SH-SY5Y (cell line): ENCODE data around the gene ALDH1A2.

Experiments used
- GATA2 ChIP-seq: IDR thresholded peaks from 2 replicates; pipeline ENCODE4 v1.6.1; 2011; ENCODE audit warnings: mild to moderate bottlenecking, low read depth, low read length
- GATA3 ChIP-seq: IDR thresholded peaks from 2 replicates; pipeline ENCODE4 v1.6.1; 2011; ENCODE audit warnings: low read depth, mild to moderate bottlenecking, low read length, moderate library complexity

The ALDH1A2 gene

DNA sequence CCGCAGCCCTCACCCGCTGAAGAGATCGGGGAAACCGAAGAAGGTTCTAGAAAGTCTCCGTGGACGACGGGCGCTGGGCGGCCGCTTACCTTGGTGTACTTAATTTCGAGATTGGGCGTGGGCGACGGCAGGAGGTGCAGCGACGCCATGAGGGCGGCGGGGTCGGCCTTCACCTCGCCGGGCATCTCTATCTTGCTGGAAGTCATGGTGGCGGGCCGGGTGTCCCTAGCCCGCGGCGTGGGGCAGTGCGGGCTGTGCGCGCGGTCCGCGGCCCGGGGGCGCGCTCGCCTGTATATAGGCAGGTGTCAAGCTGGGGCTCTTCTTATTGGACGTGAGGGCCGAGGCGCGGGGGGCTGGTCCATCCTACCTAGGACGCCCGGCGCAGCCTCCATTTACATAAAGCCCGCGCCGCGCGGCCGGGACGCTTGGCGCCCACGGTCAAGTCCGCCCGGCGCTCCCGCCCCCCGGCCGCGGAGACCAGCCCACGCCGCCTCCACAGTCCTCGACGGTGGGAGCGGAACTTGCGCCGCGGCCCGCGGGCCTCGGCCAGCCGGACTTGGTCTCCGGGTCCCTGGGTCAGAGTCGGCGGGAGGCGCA, at the start of gene ALDH1A2:
Gene ALDH1A2, minus strand, starts transcription at position 267 of the 597 bp plus-strand sequence. Its CDS starts 61 bp downstream, at position 206.
- TF ChIP-seq GATA2 (no peak), GATA3 (no peak)

DNA sequence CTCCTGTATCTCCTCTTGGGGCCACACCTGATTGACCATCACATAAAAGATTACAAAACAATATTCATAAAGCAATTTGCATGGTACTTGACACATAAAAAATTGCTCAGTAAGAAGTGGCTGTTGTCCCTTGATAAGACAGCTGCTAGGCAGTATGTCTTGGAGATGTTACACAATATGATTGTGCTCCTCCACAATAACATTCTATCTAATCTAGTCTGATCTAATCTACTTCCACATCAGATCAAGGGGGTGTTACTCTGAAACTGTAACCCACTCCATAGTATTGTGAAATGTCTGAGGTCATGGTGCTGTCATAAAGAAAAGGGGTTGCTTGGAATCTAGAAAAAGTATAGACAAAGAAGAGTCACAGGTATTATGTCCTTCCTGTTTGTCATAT, 49.3 kb upstream of the ALDH1A2 start:
- TF ChIP-seq GATA3 (no peak), GATA2 (no peak)

DNA sequence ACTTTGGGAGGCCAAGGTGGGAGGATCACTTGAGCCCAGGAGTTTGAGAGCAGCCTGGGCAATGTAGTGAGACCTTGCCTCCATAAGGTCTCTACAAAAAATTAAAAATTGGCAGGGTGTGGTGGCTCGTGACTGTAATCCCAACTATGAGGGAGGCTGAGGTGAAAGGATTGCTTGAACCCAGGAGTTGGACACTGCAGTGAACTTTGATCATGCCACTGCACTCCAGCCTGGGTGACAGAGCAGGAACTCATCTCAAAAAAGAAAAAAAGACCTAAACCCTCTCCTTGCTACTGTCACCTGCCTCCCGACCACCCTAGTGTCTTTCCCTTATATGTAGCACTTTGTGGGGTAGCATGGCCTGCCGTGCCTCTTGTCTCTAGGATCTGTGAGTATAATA, 48.9 kb upstream of the ALDH1A2 start:
- TF ChIP-seq GATA2 (no peak), GATA3 (no peak)

DNA sequence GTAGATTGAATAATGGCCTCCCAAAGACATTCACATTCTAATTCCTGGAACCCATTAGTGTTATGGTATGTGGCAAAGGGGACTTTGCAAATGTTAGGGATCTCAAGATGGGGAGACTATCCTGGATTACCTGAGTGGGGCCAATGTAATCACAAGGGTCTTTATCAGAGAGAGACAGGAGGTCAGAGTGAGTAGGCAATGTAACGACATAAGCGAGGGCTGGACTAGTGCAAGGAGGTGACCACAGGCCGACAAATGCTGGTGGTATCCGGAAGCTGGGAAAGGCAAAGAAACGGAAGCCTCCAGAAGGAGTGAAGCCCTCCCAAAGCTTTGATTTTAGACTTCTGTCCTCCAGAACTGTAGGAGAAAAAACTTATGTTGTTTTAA, 46.2 kb upstream of the ALDH1A2 start:
- TF ChIP-seq GATA2 (no peak), GATA3 (no peak)

DNA sequence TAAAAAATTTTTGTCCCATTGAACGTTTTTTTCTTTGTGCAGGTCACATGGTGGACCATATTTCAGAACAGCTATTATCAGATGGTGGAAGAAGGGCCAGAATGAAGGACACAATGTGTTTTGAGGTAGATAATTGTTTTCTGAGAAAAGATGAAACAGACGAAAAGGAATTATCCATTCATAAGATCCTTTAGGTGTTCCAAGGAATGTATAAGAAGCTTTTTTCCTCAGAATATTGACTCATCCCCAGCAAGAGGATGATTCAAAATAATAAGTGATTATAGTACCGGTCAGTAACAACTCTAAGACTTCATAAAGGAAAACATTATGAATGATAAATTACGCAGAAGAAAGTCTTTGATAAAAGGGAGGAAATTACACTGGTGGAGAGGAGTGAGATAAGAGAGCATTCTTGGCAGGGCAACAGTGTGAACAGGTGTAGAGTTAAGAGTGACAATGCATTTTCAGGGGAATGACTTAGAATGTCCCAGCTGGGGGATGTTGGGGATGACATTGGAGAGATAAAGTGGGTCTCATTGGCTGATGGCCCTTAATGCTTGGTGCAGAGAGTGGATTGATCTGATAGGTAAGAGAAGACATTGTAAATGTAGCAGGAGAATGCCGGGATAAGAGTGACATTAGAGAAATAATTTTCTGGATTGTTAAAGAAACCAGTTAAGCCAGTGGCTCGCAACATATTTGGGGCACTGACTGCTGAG, 45.6 kb upstream of the ALDH1A2 start:
- no peak for TF ChIP-seq GATA2
- no peak for TF ChIP-seq GATA3

DNA sequence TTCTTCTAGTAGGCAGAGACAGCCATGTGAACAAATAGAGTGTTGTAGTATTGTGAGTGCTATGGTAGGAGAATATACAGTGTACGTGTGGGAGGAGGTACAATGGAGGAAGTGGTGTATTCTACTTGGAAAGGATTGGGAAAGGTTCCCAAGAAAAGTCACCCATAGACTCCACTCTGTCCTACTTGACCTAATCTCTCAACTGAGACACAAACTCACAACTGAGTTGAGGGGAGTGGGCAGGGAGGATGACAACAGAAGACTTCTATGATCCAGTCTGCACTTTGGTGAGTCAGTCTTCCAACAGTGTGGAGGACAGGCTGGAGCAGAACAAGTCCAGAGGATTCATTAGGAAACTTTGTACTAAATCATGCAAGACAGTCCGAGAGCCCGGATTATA, 43.9 kb upstream of the ALDH1A2 start:
- no peak for TF ChIP-seq GATA3
- no peak for TF ChIP-seq GATA2

DNA sequence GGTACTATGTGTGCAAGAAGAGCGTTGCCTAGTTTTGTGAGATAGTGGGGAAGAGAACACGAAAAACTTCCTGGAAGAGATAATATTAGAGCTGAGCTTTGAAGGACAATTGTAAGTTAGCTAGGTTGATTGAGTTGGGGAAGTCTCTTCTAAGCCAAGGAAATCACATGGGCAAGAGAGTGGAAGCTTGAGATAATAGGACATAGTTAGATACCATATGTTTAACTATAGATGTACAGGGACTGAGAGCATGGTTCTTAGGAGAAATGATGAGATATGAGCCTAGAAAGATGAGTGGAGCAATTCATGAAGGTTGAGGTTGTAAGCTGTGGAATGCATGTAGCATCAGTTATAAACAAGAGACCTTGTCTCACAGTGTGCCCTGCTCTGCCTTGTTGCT, 42.6 kb upstream of the ALDH1A2 start:
- TF ChIP-seq GATA3 (no peak), GATA2 (no peak)

DNA sequence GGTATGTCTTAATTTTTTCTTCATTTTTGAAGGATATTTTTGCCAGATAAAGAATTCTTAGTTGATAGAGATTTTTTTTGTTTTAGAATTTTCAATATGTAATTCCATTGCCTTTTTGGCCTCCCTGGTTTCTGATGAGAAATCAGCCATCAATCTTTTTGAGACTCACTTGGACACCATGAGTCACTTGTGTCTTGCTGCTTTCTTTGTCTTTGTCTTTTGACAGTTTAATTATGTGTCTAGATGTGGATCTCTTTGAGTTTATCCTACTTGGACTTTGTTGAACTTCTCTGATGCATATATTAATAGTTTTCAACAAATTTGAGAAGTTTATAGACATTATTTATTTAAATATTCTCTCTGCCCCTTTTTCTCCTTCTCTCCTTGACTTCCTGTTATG, 38.0 kb upstream of the ALDH1A2 start:
- TF ChIP-seq GATA3 (no peak), GATA2 (no peak)

DNA sequence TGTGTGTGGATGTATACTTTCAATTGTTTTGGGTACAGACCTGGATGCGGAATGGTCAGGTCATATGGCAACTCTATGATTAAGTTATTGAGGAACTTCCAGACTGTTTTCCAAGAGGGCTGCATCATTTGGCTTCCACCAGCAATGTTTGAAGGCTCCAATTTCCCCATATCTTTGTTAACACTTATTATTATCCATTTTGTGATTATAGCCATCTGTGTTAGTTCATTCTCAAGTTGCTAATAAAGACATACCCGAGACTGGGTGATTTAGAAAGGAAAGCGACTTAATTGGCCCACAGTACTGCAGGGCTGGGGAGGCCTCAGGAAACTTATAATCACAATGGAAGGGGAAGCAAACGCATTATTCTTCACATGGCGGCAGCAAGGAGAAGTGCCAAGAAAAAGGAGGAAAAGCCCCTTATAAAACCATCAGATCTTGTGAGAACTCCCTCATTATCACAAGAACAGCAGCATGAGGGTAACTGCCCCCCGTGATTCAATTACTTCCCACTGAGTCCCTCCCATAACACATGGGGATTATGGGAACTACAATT, 31.1 kb upstream of the ALDH1A2 start:
- TF ChIP-seq GATA2 = no peak
- no peak for TF ChIP-seq GATA3

DNA sequence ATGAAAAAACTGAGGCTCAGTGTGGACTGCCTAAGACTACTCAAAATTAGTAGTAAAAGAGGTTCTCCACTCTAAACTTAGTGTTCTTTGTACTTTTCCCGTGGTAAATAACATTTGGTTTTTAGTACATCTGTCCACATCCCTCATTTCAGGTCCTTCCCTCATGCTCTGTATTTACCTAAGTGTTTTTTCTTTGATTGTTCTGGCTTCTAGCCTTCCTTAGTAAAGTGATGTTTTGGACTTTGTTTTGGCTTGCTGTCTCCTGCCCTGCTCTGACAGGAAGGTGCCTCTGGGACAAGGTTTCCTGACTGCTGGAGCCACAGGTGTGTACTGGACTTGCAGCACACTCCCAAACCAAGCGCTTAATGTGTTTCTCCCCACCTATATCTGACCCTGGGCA, 29.9 kb upstream of the ALDH1A2 start:
- no peak for TF ChIP-seq GATA3

DNA sequence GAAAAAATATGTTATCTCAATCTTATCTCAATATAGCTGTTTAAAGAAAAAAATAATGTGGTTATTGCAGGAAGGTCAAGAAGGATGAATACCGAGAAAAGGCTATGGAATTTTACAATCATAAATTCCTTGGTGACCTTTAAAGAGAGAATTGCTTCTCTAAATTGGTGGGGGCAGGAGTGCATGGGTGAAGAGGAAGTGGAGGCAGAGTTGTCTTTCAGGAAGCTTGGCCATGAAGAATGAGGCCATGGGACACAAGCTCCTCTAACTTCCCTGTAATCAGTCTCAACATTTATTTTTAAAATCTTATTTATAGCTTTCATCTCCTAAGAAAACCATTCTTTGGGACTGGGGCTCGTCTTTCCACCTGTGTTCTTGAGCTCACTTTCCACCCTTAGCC, 22.4 kb upstream of the ALDH1A2 start:
- no peak for TF ChIP-seq GATA2

DNA sequence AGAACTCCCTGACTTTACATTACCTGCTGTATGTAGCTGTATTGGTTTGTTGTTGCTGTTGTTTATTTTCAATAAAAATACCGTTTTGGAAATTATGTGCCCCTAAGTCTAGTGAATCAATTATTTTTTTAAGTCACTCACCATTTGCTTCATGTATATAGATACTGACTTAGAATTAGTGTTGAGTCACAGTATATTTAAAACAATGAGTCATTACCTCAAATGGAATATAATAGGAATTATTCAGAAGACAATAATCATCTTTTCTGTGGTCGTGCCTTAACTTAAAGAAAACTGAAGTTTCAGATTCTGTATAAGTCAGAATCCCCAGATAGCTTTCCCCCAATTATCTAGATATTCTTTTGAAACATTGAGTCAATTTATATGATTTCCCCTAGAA, 21.0 kb upstream of the ALDH1A2 start:
- TF ChIP-seq GATA3 (no peak), GATA2 (no peak)

DNA sequence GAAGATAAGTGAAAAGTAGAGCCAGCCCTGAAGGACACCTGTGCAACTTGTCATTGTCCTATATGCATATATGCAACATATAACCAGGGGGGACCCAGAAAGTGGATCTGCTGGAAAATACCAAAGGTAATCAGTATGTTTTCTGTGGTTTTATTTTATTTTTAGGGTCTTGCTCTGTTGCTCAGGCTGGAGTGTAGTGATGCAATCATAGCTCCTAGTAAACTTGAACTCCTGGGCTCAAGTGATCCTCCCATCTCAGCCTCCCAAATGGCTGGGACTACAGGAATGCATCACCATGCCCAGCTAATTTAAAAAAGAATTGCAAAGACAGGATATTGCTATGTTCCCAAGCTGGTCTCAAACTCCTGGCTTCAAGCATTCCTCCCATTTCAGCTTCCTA, 18.0 kb upstream of the ALDH1A2 start:
- TF ChIP-seq GATA2 = no peak
- no peak for TF ChIP-seq GATA3

DNA sequence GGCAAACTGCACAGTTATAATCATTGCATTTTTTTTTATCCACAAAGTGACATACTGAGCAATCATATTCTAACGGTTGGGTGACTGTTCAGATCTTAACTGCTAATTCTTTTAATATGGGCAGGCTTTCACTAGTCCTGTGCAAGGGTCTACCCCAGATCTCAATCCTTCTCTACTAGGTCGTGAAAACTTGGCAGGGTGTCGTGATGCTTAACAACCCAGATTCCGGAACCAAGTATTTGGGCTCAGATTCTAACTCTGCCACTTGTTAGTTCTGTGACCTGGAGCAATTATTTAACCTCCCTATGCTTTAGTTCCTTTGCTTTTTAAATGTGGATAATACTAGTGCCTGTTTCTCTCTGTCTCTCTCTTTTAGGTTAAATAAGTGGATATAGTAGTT, 16.4 kb upstream of the ALDH1A2 start:
- TF ChIP-seq GATA3 = no peak
- no peak for TF ChIP-seq GATA2

DNA sequence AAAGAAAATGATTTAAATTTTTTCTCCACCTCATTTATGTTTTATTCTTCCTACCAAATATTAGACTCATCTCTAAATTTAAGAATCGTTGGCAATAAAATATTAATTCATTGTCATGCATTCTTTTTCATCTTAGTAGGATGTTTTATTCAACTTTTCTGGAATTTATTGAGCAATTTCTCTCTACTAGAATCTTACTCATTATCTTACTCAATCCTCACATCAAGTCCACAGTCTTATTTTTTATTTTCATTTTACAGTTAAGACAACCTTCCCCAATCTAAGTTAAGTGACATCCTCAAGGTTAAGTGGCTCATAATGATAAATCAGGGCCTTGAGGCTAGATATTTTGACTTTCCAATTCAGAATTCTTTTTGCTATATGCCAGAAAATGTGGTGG, 15.9 kb upstream of the ALDH1A2 start:
- TF ChIP-seq GATA2 (no peak), GATA3 (no peak)
